Sigmoid colon (tissue), 4 donors: ENCODE results near the gene GIMAP8.

Experiments used
- CTCF ChIP-seq, 4 experiments: fragments of 450-650 bp in 3 of 4; fragments of 200-600 bp in 1 of 4; IDR thresholded peaks; one replicate each; pipeline ENCODE4 v1.5.1; 2016 to 2019; ENCODE audit warnings: antibody characterized with exemption in 4 of 4, mild to moderate bottlenecking in 3 of 4, moderate library complexity in 2 of 4
- EP300 ChIP-seq, 4 donors: sonication (generic); formaldehyde crosslinking; IDR thresholded peaks; one replicate each; pipeline ENCODE4 v1.6.1; 2017; ENCODE audit warnings: antibody characterized with exemption in 4 of 4

GRCh38 chr7:150441524-150441923 is 8.9 kb upstream of the GIMAP8 start:
- TF ChIP-seq CTCF (IDR thresholded peaks at IDR 0.05) (no peak), EP300 (IDR thresholded peaks at IDR 0.05) (no peak)
